GM21515 (cell line): ENCODE measurements around the gene SELPLG.
"Not testable (repeated sequence)": the region's sequence is repeated elsewhere in the genome, so short reads cannot be mapped to it uniquely, and the experiment has no call there.

ENCODE experiments used
- ATAC-seq: cut with Tn5 transposase; IDR thresholded peaks from one replicate; pipeline ENCODE4 v1.9.1; 2021; ENCODE audit not compliant: unreplicated experiment

Gene SELPLG

DNA sequence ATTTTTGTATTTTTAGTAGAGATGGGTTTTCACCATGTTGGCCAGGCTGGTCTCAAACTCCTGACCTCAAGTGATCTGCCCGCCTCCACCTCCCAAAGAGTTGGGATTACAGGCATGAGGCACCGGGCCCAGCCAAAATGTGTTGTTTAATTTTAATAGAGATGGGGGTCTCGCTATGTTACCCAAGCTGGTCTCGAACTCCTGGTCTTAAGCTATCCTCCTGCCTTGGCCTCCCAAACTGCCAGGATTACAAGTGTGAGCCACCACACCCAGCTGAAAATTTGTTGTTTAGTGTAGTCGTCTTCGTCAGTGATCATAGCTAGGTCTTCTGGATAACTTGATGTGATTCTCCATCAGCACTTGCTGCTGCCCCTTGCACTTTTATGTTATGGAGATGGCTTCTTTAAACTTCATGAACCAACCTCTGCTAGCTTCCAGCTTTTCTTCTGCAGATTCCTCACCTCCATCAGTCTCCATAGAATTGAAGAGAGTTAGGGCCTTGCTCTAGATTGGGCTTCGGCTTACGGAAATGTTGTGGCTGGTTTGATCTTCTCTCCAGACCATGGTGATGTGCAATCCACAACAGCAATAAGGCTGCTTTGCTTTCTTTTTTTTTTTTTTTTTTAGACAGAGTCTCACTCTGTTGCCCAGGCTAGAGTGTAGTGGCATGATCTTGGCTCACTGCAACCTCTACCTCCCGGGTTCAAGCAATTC, 58.3 kb downstream of the SELPLG start:
- no peak for ATAC-seq

DNA sequence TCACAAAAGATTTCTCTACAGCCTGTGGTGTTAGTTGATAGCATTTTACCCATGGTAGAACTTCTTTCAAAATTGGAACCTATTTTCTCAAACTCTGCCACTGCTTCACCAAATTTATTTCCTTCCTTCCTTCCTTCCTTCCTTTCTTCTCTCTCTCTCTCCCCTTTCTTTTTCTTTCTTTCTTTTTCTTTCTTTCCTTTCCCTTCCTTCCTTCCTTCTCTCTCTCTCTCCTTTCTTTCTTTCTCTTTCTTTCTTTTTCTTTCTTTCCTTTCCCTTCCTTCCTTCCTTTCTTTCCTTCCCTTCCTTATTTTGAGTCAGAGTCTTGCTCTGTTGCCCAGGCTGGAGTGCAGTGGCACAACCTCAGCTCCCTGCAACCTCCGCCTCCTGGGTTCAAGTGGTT, 59.4 kb downstream of the SELPLG start:
- not testable (repeated sequence) for ATAC-seq

DNA sequence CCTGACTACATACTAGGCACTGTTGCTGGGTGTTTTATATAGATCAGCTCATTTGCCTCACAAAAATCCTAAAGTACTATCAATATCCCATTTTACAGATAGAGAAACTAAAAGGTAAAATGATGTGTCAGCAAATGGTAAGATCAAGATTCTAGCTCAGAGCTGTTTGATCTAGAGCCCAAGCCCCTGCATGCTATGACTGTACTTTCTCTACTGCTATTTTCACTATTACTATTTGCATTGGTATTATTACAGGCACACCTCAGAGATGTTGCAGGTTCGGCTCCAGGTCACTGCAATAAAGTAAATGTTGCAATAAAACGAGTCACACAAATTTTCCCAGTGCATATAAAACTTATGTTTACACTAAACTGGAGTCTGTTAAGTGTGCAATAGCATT, 60.4 kb downstream of the SELPLG start:
- ATAC-seq: no peak

DNA sequence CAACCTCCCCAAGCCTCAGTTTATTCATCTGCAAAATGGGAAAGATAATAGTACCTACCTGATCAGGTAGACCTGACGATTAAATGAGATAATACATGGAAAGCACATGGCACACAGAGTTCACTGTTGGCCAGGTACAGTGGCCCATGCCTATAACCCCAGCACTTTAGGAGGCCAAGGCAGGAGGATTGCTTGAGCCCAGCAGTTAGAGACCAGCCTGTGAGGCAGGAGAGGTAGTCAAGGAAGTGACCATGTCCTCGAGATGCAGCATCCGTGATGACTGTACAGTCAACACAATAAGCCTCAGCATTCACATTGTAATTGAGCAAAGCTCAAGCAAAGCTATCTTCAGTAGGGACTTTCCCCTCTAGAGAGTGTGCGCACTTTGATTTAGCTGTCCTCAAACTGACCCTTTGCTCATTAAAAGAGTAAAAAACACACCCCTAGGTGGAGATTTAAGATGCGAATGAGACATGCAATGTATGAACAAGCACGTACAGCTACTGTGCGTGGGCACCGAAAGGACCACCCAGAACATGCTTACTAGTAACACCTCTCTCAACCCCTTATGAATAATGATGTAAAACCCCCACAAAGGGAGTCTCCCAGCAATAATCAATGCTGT, 61.4 kb downstream of the SELPLG start:
- no peak for ATAC-seq
